PFSK-1 (cell line): ENCODE results near the gene TRAIP.

Source experiments
- FOXP2 ChIP-seq: optimal IDR thresholded peaks from 2 replicates; pipeline ENCODE3; 2011; ENCODE audit warnings: borderline replicate concordance, control low read depth, inconsistent platforms; ENCODE audit not compliant: insufficient read depth; ENCODE audit errors: extremely low read length, extremely low read depth
- POLR2AphosphoS5 ChIP-seq: IDR thresholded peaks from 2 replicates; pipeline ENCODE4 v1.6.1; 2012; ENCODE audit warnings: low read depth, mild to moderate bottlenecking, control low read depth, low read length, moderate library complexity
- SIN3A ChIP-seq: IDR thresholded peaks from 2 replicates; pipeline ENCODE4 v1.6.1; 2012; ENCODE audit warnings: mild to moderate bottlenecking, low read length, moderate library complexity, borderline replicate concordance; ENCODE audit not compliant: insufficient read depth
- TAF1 ChIP-seq: IDR thresholded peaks from 2 replicates; pipeline ENCODE4 v1.6.1; 2012; ENCODE audit warnings: low read length, control low read depth, borderline replicate concordance; ENCODE audit not compliant: insufficient read depth
- TF ChIP-seq, protein P1 (sequence below), 2 experiments: IDR thresholded peaks; 2 replicates each; pipeline versions ENCODE4 v1.6.1 to v1.8.0; 2011 to 2012; ENCODE audit warnings: low read depth in 2 of 2, low read length in 2 of 2, control low read depth in 1 of 2, inconsistent platforms in 1 of 2, mild to moderate bottlenecking in 1 of 2, moderate library complexity in 1 of 2; ENCODE audit not compliant: insufficient read depth in 1 of 2

DNA sequence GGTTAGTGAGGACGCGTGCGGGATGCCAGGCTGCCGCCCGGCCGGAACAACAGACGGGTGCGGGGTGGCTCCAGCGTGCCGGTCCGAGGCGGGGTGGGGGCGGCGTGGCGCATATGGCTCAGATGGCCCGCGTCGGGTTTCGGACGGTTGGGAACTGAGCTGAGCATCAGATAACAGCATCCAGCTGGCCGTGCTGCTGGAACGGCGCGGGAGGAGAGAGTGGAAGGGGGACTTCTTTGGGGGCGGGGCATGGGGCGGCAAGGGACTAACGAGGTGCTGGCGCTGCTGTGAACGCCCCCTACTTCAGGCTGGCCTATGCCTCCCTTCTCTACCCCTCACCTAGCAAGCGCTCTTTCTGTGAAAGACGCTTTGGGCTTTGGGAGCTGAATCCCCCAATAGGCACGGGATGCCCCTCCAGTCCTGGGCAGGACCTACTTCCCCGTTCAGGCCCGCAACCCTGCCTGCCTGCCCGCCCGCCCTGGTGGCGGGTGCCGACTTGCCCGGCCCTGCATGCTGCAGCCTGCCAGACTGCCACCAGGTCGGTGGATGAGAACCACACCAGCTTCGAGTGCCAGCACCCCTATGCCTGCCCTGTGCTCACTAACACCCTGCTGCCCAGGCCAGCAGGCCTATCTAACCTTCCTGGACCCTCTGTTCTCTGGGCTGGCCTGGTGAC, 52.8 kb downstream of the TRAIP start:
- TF ChIP-seq, protein P1, sequence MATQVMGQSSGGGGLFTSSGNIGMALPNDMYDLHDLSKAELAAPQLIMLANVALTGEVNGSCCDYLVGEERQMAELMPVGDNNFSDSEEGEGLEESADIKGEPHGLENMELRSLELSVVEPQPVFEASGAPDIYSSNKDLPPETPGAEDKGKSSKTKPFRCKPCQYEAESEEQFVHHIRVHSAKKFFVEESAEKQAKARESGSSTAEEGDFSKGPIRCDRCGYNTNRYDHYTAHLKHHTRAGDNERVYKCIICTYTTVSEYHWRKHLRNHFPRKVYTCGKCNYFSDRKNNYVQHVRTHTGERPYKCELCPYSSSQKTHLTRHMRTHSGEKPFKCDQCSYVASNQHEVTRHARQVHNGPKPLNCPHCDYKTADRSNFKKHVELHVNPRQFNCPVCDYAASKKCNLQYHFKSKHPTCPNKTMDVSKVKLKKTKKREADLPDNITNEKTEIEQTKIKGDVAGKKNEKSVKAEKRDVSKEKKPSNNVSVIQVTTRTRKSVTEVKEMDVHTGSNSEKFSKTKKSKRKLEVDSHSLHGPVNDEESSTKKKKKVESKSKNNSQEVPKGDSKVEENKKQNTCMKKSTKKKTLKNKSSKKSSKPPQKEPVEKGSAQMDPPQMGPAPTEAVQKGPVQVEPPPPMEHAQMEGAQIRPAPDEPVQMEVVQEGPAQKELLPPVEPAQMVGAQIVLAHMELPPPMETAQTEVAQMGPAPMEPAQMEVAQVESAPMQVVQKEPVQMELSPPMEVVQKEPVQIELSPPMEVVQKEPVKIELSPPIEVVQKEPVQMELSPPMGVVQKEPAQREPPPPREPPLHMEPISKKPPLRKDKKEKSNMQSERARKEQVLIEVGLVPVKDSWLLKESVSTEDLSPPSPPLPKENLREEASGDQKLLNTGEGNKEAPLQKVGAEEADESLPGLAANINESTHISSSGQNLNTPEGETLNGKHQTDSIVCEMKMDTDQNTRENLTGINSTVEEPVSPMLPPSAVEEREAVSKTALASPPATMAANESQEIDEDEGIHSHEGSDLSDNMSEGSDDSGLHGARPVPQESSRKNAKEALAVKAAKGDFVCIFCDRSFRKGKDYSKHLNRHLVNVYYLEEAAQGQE (IDR thresholded peaks at IDR 0.05; ENCODE audit: insufficient read depth in 1 of 2, low read depth in 2 of 2, low read length in 2 of 2), result no peak
- TF ChIP-seq SIN3A (no peak), TAF1 (no peak), POLR2AphosphoS5 (no peak), FOXP2 (no peak)
